Activated T-helper 2 cell treated with anti-CD3 and anti-CD28 coated beads, Interferon-gamma antibody, Interleukin-2, Interleukin-4, amounts not matched to agents 10 μg/mL and 5 μg/mL and 100 μg/mL, durations not matched to agents 14 hours and 24 hours and 36 hours (primary cell): ENCODE results near the gene LRP2. TPM values are rescaled to one million over a fixed set of nuclear protein-coding genes. Genes with fewer than 3 reads are reported as not detected.

Experiments used
- DNase-seq: peaks from one replicate; pipeline ENCODE4 v3.0.0; 2021; ENCODE audit warnings: low spot score
- H3K27ac Mint-ChIP-seq: one replicate; pipeline ENCODE4 v1.8.0; 2021; ENCODE audit warnings: mixed read lengths
- H3K27me3 Mint-ChIP-seq: one replicate; pipeline ENCODE4 v1.8.0; 2021; ENCODE audit warnings: low read depth, mixed read lengths
- H3K36me3 Mint-ChIP-seq: one replicate; pipeline ENCODE4 v1.8.0; 2021; ENCODE audit warnings: low read depth, mixed read lengths
- H3K4me1 Mint-ChIP-seq: one replicate; pipeline ENCODE4 v1.8.0; 2021; ENCODE audit warnings: low read depth, mixed read lengths
- H3K4me3 Mint-ChIP-seq: one replicate; pipeline ENCODE4 v1.8.0; 2021; ENCODE audit warnings: low read depth, mild to moderate bottlenecking, moderate library complexity, mixed read lengths
- H3K9me3 Mint-ChIP-seq: one replicate; pipeline ENCODE4 v1.8.0; 2021; ENCODE audit warnings: mixed read lengths
- intact Hi-C: fragments of 100-400 bp; cut with micrococcal nuclease; formaldehyde crosslinking; loops from one replicate; pipeline ENCODE4 v1.15.1; 2023
- total RNA-seq: library from RNA; stranded (reverse); gene quantifications from 2 replicates; pipeline ENCODE4 v1.2.3, GENCODE V29; 2022

Gene LRP2
- total RNA-seq, 1 donor from 2014 or later, result 0.46 TPM

DNA sequence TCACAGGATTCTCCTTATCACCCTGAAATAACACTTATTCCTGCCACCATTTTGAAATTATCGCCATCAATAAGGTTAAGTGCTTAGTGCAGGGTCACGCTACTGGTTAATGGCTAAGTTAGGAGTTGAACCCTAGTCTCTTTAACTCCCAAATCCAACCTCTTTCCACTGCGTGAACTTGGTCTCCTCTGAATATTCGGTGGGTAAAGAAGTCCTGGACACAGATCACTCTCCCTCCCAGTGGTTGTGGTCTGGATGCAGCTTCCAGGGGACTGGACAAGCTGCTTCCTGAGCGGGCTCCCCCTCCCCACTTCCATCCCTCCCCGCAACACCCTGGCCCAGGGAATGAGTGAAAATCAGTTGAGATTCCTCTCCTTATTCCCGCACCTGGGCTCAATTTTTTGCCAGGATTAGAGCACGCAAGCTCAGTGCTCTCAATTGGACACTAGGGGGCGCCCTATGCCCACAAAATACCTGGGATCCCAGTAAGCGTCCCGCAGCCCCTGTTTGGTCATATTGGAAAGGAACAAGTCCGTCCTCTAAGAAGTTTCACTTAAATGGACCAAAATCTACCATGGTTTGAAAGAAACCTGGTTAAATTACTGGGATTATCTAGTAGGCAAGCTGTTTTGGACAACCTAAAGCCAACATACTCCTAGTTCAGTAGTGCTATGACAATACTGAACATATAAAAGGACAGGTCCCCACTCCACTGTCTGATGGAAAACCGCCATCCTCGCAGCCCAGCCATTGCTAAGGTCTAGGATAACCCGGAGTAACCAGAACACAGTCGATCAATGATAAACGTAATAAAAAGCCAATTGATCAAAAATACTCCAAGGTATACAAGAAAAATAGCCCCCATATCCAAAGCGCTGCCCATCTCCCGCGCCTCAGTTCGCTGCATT, 252.6 kb downstream of the LRP2 start:
- no peak overlapping the region for H3K4me3 Mint-ChIP-seq
- intact Hi-C loops, result loop anchor here (1.0 to 10.0 kb wide), 4 partner anchors 23 to 865 kb away; partner anchors contain the start of genes LRP2 and STK39
- peak; percentile 60 for DNase-seq
- peaks cover 1% of the 10 kb centered on the region for H3K27me3 Mint-ChIP-seq
- H3K27ac Mint-ChIP-seq, result no peak overlapping the region
- H3K36me3 Mint-ChIP-seq, result peaks cover 8% of the 10 kb centered on the region
- H3K9me3 Mint-ChIP-seq, result peaks cover 4% of the 10 kb centered on the region
- peaks cover 44% of the 10 kb centered on the region for H3K4me1 Mint-ChIP-seq

- Mint-ChIP-seq H3K4me1 (peaks cover 52% of the 10 kb centered on the region), H3K27ac (peak overlapping the region; percentile 54), H3K27me3 (peaks cover 1% of the 10 kb centered on the region), H3K9me3 (peaks cover 4% of the 10 kb centered on the region), H3K36me3 (peaks cover 8% of the 10 kb centered on the region), H3K4me3 (no peak overlapping the region)
- no peak for DNase-seq
- intact Hi-C loops, result loop anchor here (5.0 to 10.0 kb wide), 2 partner anchors 254 to 863 kb away; partner anchors contain the start of genes LRP2 and STK39
These were observed 254.0 kb downstream of the LRP2 start for GRCh38 chr2:169108099-169108884.

DNA sequence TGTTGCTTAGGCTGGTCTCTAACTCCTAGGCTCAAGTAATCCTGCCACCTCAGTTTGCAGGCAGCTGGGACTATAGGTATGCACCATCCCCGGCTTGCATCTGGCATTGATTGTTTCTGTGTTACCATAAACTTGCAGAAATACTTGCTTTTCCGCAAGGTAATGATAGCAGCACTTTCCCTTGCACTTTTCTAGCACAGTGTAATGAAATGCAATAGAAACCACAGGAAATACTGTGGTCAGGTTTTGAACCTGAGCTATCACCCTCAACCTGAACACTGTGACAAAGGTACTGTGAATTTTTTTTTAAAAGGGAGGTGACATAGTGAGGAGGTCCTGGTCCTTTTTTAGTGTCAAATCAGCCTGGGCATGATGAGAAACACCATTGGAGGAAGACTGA, 254.7 kb downstream of the LRP2 start:
- Mint-ChIP-seq H3K9me3 (peaks cover 4% of the 10 kb centered on the region), H3K4me1 (peaks cover 53% of the 10 kb centered on the region), H3K4me3 (no peak overlapping the region), H3K36me3 (peaks cover 8% of the 10 kb centered on the region), H3K27ac (peak overlapping the region; percentile 54), H3K27me3 (peaks cover 1% of the 10 kb centered on the region)
- DNase-seq, result peak; percentile 31
- intact Hi-C loops, result loop anchor here (1.0 to 10.0 kb wide), 3 partner anchors 11 to 863 kb away; partner anchors contain the start of genes LRP2 and STK39

DNA sequence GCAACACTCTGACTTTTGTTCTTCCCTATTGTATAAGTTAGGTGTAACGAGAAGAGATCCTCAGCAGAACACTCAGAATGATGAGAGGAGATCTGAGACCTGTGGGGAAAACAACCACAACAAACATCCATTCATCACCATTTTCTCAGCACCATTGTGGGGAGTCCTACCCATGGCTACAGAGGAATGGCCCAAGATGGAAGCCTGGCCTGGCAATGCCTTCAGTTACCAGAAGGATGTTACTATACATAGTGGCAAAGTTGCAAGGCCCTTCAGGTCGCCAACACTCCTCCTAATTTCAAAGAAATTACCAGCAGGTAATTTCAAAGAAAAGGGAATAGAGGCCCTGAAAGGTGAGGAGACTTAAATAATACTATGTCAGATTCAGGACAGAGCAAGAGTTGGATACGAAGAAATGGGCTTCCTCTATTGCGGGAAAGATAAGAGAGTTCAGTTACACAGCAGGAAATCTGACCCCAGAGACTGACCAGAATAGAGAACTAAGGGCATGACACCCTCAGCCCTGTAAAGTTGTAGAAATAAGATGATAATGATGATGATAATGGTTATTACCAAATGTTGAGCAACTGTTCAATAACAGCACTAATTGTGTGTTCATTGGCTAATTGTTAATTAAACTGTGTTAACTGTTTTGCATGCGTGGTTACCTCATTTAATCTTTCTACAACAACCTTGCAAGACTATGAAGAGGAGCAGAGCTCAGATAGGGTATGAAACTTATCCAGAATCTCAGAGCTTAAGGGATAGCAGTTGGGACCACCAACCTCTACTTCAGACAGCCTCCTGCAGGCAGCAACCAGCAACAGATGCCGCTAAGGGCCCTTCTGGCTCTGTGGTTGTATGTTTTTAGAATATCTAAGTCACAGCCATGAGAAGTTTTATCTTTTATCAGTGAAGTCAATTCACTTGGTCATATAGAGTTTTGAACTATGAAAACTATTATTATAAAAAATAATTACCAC, 255.5 kb downstream of the LRP2 start:
- Mint-ChIP-seq H3K27me3 (peaks cover 1% of the 10 kb centered on the region), H3K27ac (peak overlapping the region; percentile 15), H3K36me3 (peaks cover 8% of the 10 kb centered on the region), H3K4me3 (no peak overlapping the region), H3K9me3 (peaks cover 4% of the 10 kb centered on the region), H3K4me1 (peaks cover 53% of the 10 kb centered on the region)
- DNase-seq, result no peak
- intact Hi-C loops, result loop anchor here (1.0 to 10.0 kb wide), 3 partner anchors 11 to 862 kb away; partner anchors contain the start of genes LRP2 and STK39

- H3K27me3 Mint-ChIP-seq, result peaks cover 1% of the 10 kb centered on the region
- intact Hi-C loops, result loop anchor here (5.0 to 10.0 kb wide), 2 partner anchors 256 to 861 kb away; partner anchors contain the start of genes LRP2 and STK39
- no peak overlapping the region for H3K4me3 Mint-ChIP-seq
- peaks cover 53% of the 10 kb centered on the region for H3K4me1 Mint-ChIP-seq
- DNase-seq, result no peak
- H3K27ac Mint-ChIP-seq, result no peak overlapping the region
- peaks cover 8% of the 10 kb centered on the region for H3K36me3 Mint-ChIP-seq
- H3K9me3 Mint-ChIP-seq, result peaks cover 4% of the 10 kb centered on the region
These were observed 256.2 kb downstream of the LRP2 start for GRCh38 chr2:169106134-169106533.

DNA sequence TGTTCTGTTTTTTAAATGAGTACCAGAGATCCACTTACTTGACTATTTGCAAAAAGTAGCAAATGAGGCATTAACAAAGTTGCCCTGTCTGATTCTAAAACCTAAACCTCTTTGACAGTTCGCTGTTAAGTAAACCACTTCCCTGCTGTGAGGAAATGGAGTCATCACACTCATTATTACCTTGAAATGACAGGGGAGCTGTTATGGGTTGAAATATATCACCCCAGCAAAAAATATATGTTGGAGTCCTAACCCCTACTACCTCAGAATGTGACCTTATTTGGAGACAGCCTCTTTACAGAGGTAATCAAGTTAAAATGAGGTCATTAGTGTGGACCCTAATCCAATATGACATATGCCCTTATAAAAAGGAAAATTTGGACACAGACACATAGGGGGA, 256.9 kb downstream of the LRP2 start:
- H3K27ac Mint-ChIP-seq, result peak overlapping the region; percentile 40
- peaks cover 55% of the 10 kb centered on the region for H3K4me1 Mint-ChIP-seq
- DNase-seq, result no peak
- H3K36me3 Mint-ChIP-seq, result peaks cover 8% of the 10 kb centered on the region
- intact Hi-C loops, result loop anchor here (1.0 to 10.0 kb wide), 4 partner anchors 36 to 861 kb away; partner anchors contain the start of genes DHRS9, LRP2 and STK39
- H3K4me3 Mint-ChIP-seq, result peak overlapping the region; percentile 27
- peaks cover 4% of the 10 kb centered on the region for H3K9me3 Mint-ChIP-seq
- H3K27me3 Mint-ChIP-seq, result no peaks in the 10 kb centered on the region

DNA sequence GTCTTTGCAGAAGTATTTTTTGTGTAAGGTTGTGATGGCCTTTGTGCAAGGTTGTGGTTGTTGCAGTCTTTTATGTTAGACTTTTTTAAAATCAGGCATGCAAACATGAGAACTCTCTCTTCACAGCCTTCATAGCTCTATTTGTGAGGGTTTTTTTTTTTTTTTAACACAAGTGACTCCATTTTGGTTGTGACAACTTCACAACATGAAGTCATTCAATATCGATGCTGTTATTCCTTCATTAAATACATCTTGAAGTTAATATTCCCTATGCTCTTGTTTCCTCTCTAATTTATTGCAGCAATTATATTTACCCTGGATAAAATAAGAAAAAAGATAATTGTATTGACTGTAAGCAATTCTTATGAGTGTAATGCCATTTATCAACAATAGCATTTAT, 257.5 kb downstream of the LRP2 start:
- no peak for DNase-seq
- Mint-ChIP-seq H3K4me1 (peaks cover 56% of the 10 kb centered on the region), H3K27ac (no peak overlapping the region), H3K36me3 (peaks cover 8% of the 10 kb centered on the region), H3K9me3 (peaks cover 4% of the 10 kb centered on the region), H3K27me3 (no peaks in the 10 kb centered on the region), H3K4me3 (no peak overlapping the region)
- intact Hi-C loops, result loop anchor here (1.0 to 10.0 kb wide), 4 partner anchors 36 to 860 kb away; partner anchors contain the start of genes DHRS9, LRP2 and STK39

- Mint-ChIP-seq H3K4me1 (peaks cover 39% of the 10 kb centered on the region), H3K27me3 (no peaks in the 10 kb centered on the region), H3K36me3 (peaks cover 2% of the 10 kb centered on the region), H3K4me3 (peak overlapping the region; percentile 9), H3K27ac (peak overlapping the region; percentile 73), H3K9me3 (no peaks in the 10 kb centered on the region)
- DNase-seq, result peak; percentile 15
- intact Hi-C loops, result loop anchor here (1.0 kb wide), 2 partner anchors 12 to 21 kb away; no protein-coding TSS in a partner anchor
These were observed 266.7 kb downstream of the LRP2 start for GRCh38 chr2:169095621-169096105.

DNA sequence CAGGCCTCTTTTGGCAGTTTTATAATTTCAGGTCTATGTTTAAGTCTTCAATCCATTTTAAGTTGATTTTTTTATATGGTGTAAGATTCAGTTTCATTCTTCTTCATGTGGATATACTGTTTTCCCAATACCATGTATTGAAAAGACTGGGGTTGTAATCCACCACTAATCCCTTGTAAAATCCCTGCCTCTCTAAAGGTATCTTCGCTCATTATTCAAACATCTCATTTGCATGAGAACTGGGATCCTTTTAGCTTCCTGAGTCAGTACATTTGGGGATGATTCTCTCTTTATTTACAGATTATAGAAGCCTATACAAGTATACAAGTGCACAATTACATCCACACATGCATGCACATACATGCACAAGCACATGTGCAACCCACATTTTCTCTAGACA, 267.7 kb downstream of the LRP2 start:
- intact Hi-C loops, result loop anchor here (1.0 kb wide), 1 partner anchor 20 kb away; no protein-coding TSS in a partner anchor
- H3K9me3 Mint-ChIP-seq, result no peaks in the 10 kb centered on the region
- no peak overlapping the region for H3K4me3 Mint-ChIP-seq
- H3K27ac Mint-ChIP-seq, result no peak overlapping the region
- no peaks in the 10 kb centered on the region for H3K27me3 Mint-ChIP-seq
- DNase-seq, result no peak
- peaks cover 35% of the 10 kb centered on the region for H3K4me1 Mint-ChIP-seq
- peaks cover 2% of the 10 kb centered on the region for H3K36me3 Mint-ChIP-seq

DNA sequence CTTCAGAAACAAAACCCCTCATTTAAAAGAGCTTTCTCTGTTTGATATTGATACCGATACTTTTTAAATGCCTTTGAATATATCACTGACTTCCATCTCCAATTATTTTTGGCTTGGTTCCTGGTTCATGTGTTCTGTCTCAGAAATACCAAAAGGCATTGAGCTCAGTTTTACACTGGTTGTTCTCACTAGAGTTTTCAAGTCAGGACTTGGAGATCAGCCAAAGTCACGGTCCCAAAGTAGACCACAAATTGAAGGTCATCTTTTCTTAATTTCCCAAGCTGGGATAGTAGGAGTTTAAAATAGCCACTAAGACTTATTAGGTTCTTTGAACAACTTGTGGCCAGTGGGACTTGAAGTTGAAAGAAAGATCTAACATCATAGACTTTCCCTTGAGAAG, 268.8 kb downstream of the LRP2 start:
- Mint-ChIP-seq H3K36me3 (peaks cover 2% of the 10 kb centered on the region), H3K4me3 (no peak overlapping the region), H3K4me1 (peaks cover 35% of the 10 kb centered on the region), H3K27me3 (no peaks in the 10 kb centered on the region), H3K9me3 (no peaks in the 10 kb centered on the region), H3K27ac (no peak overlapping the region)
- intact Hi-C loops, result no loop called here
- DNase-seq, result no peak

GRCh38 chr2:169091761-169092519, 270.4 kb downstream of the LRP2 start:
- intact Hi-C loops, result no loop called here
- H3K4me3 Mint-ChIP-seq, result no peak overlapping the region
- H3K27ac Mint-ChIP-seq, result no peak overlapping the region

More at GRCh38 chr2:169091761-169092519, 270.4 kb downstream of the LRP2 start:
- peaks cover 30% of the 10 kb centered on the region for H3K4me1 Mint-ChIP-seq
- peaks cover 2% of the 10 kb centered on the region for H3K36me3 Mint-ChIP-seq
- no peaks in the 10 kb centered on the region for H3K27me3 Mint-ChIP-seq
- H3K9me3 Mint-ChIP-seq, result no peaks in the 10 kb centered on the region
- DNase-seq, result no peak
